ENCODE results near the gene TSSC4. TPM values are rescaled to one million over a fixed set of nuclear protein-coding genes. Genes with fewer than 3 reads are reported as not detected.
A peak's percentile ranks its signal among the peaks of the same experiment; 100 is the strongest.

TSSC4 gene
- total and polyA plus RNA-seq, 9 of the 15 experiments (the other 6 are each of a cell fraction or from before 2014, with no cell fraction given): 0.41 to 54.2 (median 11.0) TPM

DNA sequence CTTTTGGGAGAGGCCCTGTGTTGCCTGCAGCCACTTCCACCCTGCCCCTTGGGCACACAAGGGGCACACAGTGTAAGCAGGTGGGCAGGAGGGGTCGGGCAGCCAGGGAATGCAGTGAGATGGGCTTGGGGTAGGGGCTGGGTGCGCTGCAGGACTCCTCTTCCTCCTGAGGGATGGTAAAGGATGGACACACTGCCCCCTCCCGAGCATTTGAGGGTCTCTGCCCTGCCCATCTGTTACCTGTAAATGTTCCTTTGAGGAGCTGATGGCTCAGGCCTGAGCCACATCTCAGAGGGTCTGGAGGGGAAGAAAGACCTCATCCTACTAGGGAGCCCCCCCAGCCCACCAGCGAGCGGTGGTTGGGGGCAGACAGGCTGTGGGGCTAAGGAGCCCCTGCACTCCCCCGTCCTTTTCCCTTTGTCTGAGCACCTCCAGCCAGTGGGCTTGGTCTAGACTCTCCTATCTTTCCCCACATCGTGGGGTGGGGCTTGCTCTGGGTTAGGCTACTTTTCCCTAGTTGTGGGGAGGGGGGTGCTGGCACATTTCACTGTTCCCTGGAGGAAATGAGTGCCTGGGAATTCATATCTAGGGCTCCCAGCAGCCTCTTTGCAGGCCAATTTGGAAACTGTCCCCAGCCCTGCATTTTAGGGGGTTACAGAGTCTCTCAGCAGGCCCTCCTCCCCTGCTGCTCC is 1.7 kb upstream of the TSSC4 start (continued):
- no peak for TF ChIP-seq CCAR2 (IDR thresholded peaks at IDR 0.05; ENCODE audit: low read depth, low read length)
- TF ChIP-seq ESRRA (IDR thresholded peaks at IDR 0.05; ENCODE audit: borderline replicate concordance, low read depth): no peak
- no peak for TF ChIP-seq FOXJ2 (tag; IDR thresholded peaks at IDR 0.05)
- TF ChIP-seq, protein P1, sequence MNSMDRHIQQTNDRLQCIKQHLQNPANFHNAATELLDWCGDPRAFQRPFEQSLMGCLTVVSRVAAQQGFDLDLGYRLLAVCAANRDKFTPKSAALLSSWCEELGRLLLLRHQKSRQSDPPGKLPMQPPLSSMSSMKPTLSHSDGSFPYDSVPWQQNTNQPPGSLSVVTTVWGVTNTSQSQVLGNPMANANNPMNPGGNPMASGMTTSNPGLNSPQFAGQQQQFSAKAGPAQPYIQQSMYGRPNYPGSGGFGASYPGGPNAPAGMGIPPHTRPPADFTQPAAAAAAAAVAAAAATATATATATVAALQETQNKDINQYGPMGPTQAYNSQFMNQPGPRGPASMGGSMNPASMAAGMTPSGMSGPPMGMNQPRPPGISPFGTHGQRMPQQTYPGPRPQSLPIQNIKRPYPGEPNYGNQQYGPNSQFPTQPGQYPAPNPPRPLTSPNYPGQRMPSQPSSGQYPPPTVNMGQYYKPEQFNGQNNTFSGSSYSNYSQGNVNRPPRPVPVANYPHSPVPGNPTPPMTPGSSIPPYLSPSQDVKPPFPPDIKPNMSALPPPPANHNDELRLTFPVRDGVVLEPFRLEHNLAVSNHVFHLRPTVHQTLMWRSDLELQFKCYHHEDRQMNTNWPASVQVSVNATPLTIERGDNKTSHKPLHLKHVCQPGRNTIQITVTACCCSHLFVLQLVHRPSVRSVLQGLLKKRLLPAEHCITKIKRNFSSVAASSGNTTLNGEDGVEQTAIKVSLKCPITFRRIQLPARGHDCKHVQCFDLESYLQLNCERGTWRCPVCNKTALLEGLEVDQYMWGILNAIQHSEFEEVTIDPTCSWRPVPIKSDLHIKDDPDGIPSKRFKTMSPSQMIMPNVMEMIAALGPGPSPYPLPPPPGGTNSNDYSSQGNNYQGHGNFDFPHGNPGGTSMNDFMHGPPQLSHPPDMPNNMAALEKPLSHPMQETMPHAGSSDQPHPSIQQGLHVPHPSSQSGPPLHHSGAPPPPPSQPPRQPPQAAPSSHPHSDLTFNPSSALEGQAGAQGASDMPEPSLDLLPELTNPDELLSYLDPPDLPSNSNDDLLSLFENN (IDR thresholded peaks at IDR 0.05; ENCODE audit: low read depth in 2 of 2, low read length in 2 of 2): peak in 1 of 2 experiments; percentile 65; a peak in 1 of 4 replicates
- no peak for TF ChIP-seq POLR2A (conservative IDR thresholded peaks at IDR 0.05)
- no peak for TF ChIP-seq RCOR1 (IDR thresholded peaks at IDR 0.05; ENCODE audit: borderline replicate concordance in 1 of 2, low read depth in 2 of 2, low read length in 2 of 2)
- TF ChIP-seq FOXA3 (CRISPR knock-in tag; conservative IDR thresholded peaks at IDR 0.05 in 1 of 2, IDR thresholded peaks at IDR 0.05 in 1 of 2): no peak
- no peak for TF ChIP-seq ZNF232 (CRISPR knock-in tag; IDR thresholded peaks at IDR 0.05)
- TF ChIP-seq MAZ (CRISPR knock-in tag; conservative IDR thresholded peaks at IDR 0.05 in 1 of 2, IDR thresholded peaks at IDR 0.05 in 1 of 2): peak in 1 of 2 experiments; percentile 45; a peak in 1 of 4 replicates
- no peak for TF ChIP-seq STAT5A (IDR thresholded peaks at IDR 0.05; ENCODE audit: borderline replicate concordance, low read length)
- TF ChIP-seq, protein P2, sequence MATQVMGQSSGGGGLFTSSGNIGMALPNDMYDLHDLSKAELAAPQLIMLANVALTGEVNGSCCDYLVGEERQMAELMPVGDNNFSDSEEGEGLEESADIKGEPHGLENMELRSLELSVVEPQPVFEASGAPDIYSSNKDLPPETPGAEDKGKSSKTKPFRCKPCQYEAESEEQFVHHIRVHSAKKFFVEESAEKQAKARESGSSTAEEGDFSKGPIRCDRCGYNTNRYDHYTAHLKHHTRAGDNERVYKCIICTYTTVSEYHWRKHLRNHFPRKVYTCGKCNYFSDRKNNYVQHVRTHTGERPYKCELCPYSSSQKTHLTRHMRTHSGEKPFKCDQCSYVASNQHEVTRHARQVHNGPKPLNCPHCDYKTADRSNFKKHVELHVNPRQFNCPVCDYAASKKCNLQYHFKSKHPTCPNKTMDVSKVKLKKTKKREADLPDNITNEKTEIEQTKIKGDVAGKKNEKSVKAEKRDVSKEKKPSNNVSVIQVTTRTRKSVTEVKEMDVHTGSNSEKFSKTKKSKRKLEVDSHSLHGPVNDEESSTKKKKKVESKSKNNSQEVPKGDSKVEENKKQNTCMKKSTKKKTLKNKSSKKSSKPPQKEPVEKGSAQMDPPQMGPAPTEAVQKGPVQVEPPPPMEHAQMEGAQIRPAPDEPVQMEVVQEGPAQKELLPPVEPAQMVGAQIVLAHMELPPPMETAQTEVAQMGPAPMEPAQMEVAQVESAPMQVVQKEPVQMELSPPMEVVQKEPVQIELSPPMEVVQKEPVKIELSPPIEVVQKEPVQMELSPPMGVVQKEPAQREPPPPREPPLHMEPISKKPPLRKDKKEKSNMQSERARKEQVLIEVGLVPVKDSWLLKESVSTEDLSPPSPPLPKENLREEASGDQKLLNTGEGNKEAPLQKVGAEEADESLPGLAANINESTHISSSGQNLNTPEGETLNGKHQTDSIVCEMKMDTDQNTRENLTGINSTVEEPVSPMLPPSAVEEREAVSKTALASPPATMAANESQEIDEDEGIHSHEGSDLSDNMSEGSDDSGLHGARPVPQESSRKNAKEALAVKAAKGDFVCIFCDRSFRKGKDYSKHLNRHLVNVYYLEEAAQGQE (IDR thresholded peaks at IDR 0.05; ENCODE audit: borderline replicate concordance): peak; percentile 29; the same call in 1 of the 2 replicates
- TF ChIP-seq, protein P2 (CRISPR knock-in tag; IDR thresholded peaks at IDR 0.05; ENCODE audit: low read depth): no peak
- TF ChIP-seq ZNF511 (CRISPR knock-in tag; IDR thresholded peaks at IDR 0.05): no peak
- TF ChIP-seq ARID1B (IDR thresholded peaks at IDR 0.05): no peak

Measured in K562 (cell line).